NCI-H2196 treated with DMSO at 0.1 percent for 48 hours (cell line): ENCODE results near the gene ABLIM1.

ENCODE experiments used
- DNase-seq: peaks from one replicate; lab custom pipeline; 2025; ENCODE audit not compliant: unreplicated experiment; lab: John Stamatoyannopoulos, UW

ABLIM1 gene

GRCh38 chr10:114680543-114681117 lies 22.6 kb upstream of the ABLIM1 start:
- DNase-seq, result no peak

GRCh38 chr10:114679552-114679951 lies 21.5 kb upstream of the ABLIM1 start:
- no peak for DNase-seq

- no peak for DNase-seq
Measured at GRCh38 chr10:114678820-114679219, 20.7 kb upstream of the ABLIM1 start.

- no peak for DNase-seq
Measured at GRCh38 chr10:114678336-114678735, 20.3 kb upstream of the ABLIM1 start.

GRCh38 chr10:114674346-114674745 lies 16.3 kb upstream of the ABLIM1 start:
- DNase-seq, result no peak

GRCh38 chr10:114669648-114670047 lies 11.6 kb upstream of the ABLIM1 start:
- no peak for DNase-seq

GRCh38 chr10:114668375-114669080 lies 10.5 kb upstream of the ABLIM1 start:
- DNase-seq, result no peak

GRCh38 chr10:114665873-114666272 lies 7.8 kb upstream of the ABLIM1 start:
- no peak for DNase-seq

- DNase-seq, result no peak
Measured at GRCh38 chr10:114665406-114665805, 7.3 kb upstream of the ABLIM1 start.

- DNase-seq, result no peak
Measured at GRCh38 chr10:114664127-114664526, 6.1 kb upstream of the ABLIM1 start.

- no peak for DNase-seq
Measured at GRCh38 chr10:114663626-114664025, 5.6 kb upstream of the ABLIM1 start.

- no peak for DNase-seq
Measured at GRCh38 chr10:114662646-114663217, 4.7 kb upstream of the ABLIM1 start.

GRCh38 chr10:114661212-114661880 lies 3.3 kb upstream of the ABLIM1 start:
- DNase-seq, result no peak

GRCh38 chr10:114655671-114656070 lies 2.4 kb downstream of the ABLIM1 start:
- no peak for DNase-seq

GRCh38 chr10:114654822-114655575 lies 3.1 kb downstream of the ABLIM1 start:
- DNase-seq, result no peak

GRCh38 chr10:114653926-114654325 lies 4.1 kb downstream of the ABLIM1 start:
- no peak for DNase-seq

- no peak for DNase-seq
Measured at GRCh38 chr10:114652402-114653368, 5.4 kb downstream of the ABLIM1 start.

- DNase-seq, result no peak
Measured at GRCh38 chr10:114650831-114651230, 7.2 kb downstream of the ABLIM1 start.

- DNase-seq, result no peak
Measured at GRCh38 chr10:114650266-114650665, 7.8 kb downstream of the ABLIM1 start.

- DNase-seq, result no peak
Measured at GRCh38 chr10:114649217-114649903, 8.7 kb downstream of the ABLIM1 start.
